PC-3 (cell line): ENCODE measurements around the gene DOCK8. TPM values are rescaled to one million over a fixed set of nuclear protein-coding genes. Genes with fewer than 3 reads are reported as not detected.

Experiments used
- ATAC-seq: fragments of 200-7000 bp; cut with Tn5 transposase; 2 replicates; pipeline ENCODE4 v1.9.1; 2020; ENCODE audit warnings: mild to moderate bottlenecking, moderate library complexity
- BruUV-seq: library from RNA; stranded (reverse); fragments of 400-500 nt; replicated peaks from 2 replicates; lab custom pipeline; 2021; lab: Mats Ljungman, UMichigan
- CTCF ChIA-PET: fragments of 300-600 bp; sonication (Branson Sonifier 250); formaldehyde crosslinking; loops from one replicate; lab custom pipeline; 2022; ENCODE audit warnings: antibody characterized with exemption; lab: Charles Lee
- POLR2A ChIA-PET: fragments of 300-600 bp; sonication (Branson Sonifier 250); formaldehyde crosslinking; loops from one replicate; lab custom pipeline; 2022; ENCODE audit warnings: antibody characterized with exemption; ENCODE audit not compliant: unreplicated experiment; lab: Charles Lee
- DNase-seq: peaks from one replicate; pipeline ENCODE4 v3.0.0-alpha.2; 2015
- H2AFZ ChIP-seq: fragments of 300-600 bp; sonication (generic); 2 replicates; pipeline ENCODE4 v1.6.0; 2016; ENCODE audit warnings: antibody characterized with exemption, low read length
- H3F3A ChIP-seq: fragments of 300-600 bp; sonication (generic); one replicate; pipeline ENCODE4 v1.6.0; 2017; ENCODE audit warnings: antibody characterized with exemption, low read length, control low read depth, mild to moderate bottlenecking; ENCODE audit not compliant: unreplicated experiment
- H3K27ac ChIP-seq: fragments of 300-600 bp; sonication (generic); 2 replicates; pipeline ENCODE4 v1.5.1; 2016; ENCODE audit warnings: mild to moderate bottlenecking, low read length
- H3K27me3 ChIP-seq: fragments of 300-600 bp; sonication (generic); 2 replicates; pipeline ENCODE4 v1.6.1; 2016; ENCODE audit warnings: low read length, mixed read lengths
- H3K36me3 ChIP-seq: fragments of 300-600 bp; sonication (generic); 2 replicates; pipeline ENCODE4 v1.6.1; 2016; ENCODE audit warnings: low read depth, mixed run types, low read length, mixed read lengths
- H3K4me1 ChIP-seq: fragments of 300-600 bp; sonication (generic); 2 replicates; pipeline ENCODE4 v1.5.1; 2016; ENCODE audit warnings: low read length; ENCODE audit not compliant: insufficient read depth
- H3K4me2 ChIP-seq: fragments of 300-600 bp; sonication (generic); 2 replicates; pipeline ENCODE4 v1.6.0; 2016; ENCODE audit warnings: low read length
- H3K4me3 ChIP-seq: fragments of 300-600 bp; sonication (generic); 2 replicates; pipeline ENCODE4 v1.5.1; 2016; ENCODE audit warnings: mild to moderate bottlenecking, low read length, mixed read lengths
- H3K79me2 ChIP-seq: fragments of 300-600 bp; sonication (generic); 2 replicates; pipeline ENCODE4 v1.6.1; 2017; ENCODE audit warnings: low read length, mixed read lengths
- H3K9ac ChIP-seq: fragments of 300-600 bp; sonication (generic); 2 replicates; pipeline ENCODE4 v1.6.0; 2016; ENCODE audit warnings: mild to moderate bottlenecking, low read length
- H3K9me2 ChIP-seq: fragments of 300-600 bp; sonication (generic); replicated peaks from 2 replicates; pipeline ENCODE4 v1.6.1; 2016; ENCODE audit warnings: mixed run types, low read length, mixed read lengths
- H3K9me3 ChIP-seq: fragments of 300-600 bp; sonication (generic); 2 replicates; pipeline ENCODE4 v1.6.1; 2016; ENCODE audit warnings: low read length, mixed read lengths
- H4K20me1 ChIP-seq: fragments of 300-600 bp; sonication (generic); 2 replicates; pipeline ENCODE4 v1.6.1; 2016; ENCODE audit warnings: low read length, mixed read lengths
- CTCF ChIP-seq: fragments of 300-600 bp; sonication (generic); conservative IDR thresholded peaks from 2 replicates; pipeline ENCODE4 v1.5.1; 2017; ENCODE audit warnings: antibody characterized with exemption, low read depth, mild to moderate bottlenecking, low read length
- EZH2 ChIP-seq: fragments of 300-600 bp; sonication (generic); IDR thresholded peaks from one replicate; pipeline ENCODE4 v1.6.1; 2017; ENCODE audit warnings: antibody characterized with exemption, mild to moderate bottlenecking, low read length; ENCODE audit not compliant: unreplicated experiment
- EZH2phosphoT487 ChIP-seq: fragments of 300-600 bp; sonication (generic); IDR thresholded peaks from 2 replicates; pipeline ENCODE4 v1.6.1; 2018; ENCODE audit warnings: mild to moderate bottlenecking, antibody characterized with exemption, low read length, borderline replicate concordance
- intact Hi-C: fragments of 100-400 bp; cut with micrococcal nuclease; formaldehyde crosslinking; loops from 2 replicates; pipeline ENCODE4 v1.9.0; 2023
- total RNA-seq: library from RNA; depleted of rRNA; stranded (reverse); fragments of >200 nt; gene quantifications from 2 replicates; pipeline ENCODE4 v1.2.3, GENCODE V29; 2014

DOCK8 gene
- total RNA-seq, 1 experiment from 2014 or later = 1.9 TPM

- no peaks in the 10 kb centered on the region for H3K9me3 ChIP-seq
- no peak for ATAC-seq
- H3K27me3 ChIP-seq = no peaks in the 10 kb centered on the region
- TF ChIP-seq EZH2phosphoT487 (no peak), CTCF (no peak), EZH2 (no peak)
- H3K27ac ChIP-seq = no peak overlapping the region
- DNase-seq = no peak
- H3K9me2 ChIP-seq = no peaks in the 10 kb centered on the region
- peaks cover 6% of the 10 kb centered on the region for H3K4me1 ChIP-seq
- H2AFZ ChIP-seq = no peak overlapping the region
- no peaks in the 10 kb centered on the region for H4K20me1 ChIP-seq
- POLR2A ChIA-PET = no interaction called here
- no peaks in the 10 kb centered on the region for H3K79me2 ChIP-seq
- H3K4me3 ChIP-seq = no peak overlapping the region
- no TSS peak for BruUV-seq
- CTCF ChIA-PET = no interaction called here
- no peaks in the 10 kb centered on the region for H3K36me3 ChIP-seq
- no peak overlapping the region for H3K9ac ChIP-seq
- H3F3A ChIP-seq = no peaks in the 10 kb centered on the region
- H3K4me2 ChIP-seq = no peak overlapping the region
- intact Hi-C loops = no loop called here
Measured at GRCh38 chr9:338602-339001, 123.9 kb downstream of the DOCK8 start.

GRCh38 chr9:341634-342421, 127.2 kb downstream of the DOCK8 start:
- Histone ChIP-seq H3K79me2 (no peaks in the 10 kb centered on the region), H3K9me3 (no peaks in the 10 kb centered on the region), H3K4me3 (no peak overlapping the region), H3K9me2 (no peaks in the 10 kb centered on the region), H4K20me1 (no peaks in the 10 kb centered on the region), H3K36me3 (no peaks in the 10 kb centered on the region), H3K9ac (no peak overlapping the region), H3F3A (no peaks in the 10 kb centered on the region), H3K27me3 (no peaks in the 10 kb centered on the region), H3K27ac (no peak overlapping the region), H2AFZ (no peak overlapping the region), H3K4me1 (no peaks in the 10 kb centered on the region), H3K4me2 (no peak overlapping the region)
- ATAC-seq (no peak), DNase-seq (no peak)
- no TSS peak for BruUV-seq
- CTCF ChIA-PET = no interaction called here
- intact Hi-C loops = no loop called here
- POLR2A ChIA-PET = interaction anchor here (0.6 kb wide), 1 partner anchor 162 kb away, joined by 4 read pairs; the partner anchor contains the start of gene KANK1
- TF ChIP-seq CTCF (no peak), EZH2 (no peak), EZH2phosphoT487 (no peak)

GRCh38 chr9:343773-344172, 129.1 kb downstream of the DOCK8 start:
- ATAC-seq (no peak), DNase-seq (no peak)
- no peaks in the 10 kb centered on the region for H3F3A ChIP-seq
- POLR2A ChIA-PET = no interaction called here
- no peaks in the 10 kb centered on the region for H3K9me3 ChIP-seq
- BruUV-seq = no TSS peak
- H3K4me1 ChIP-seq = no peaks in the 10 kb centered on the region
- H3K4me2 ChIP-seq = no peak overlapping the region
- no peak overlapping the region for H3K9ac ChIP-seq
- TF ChIP-seq CTCF (no peak), EZH2 (no peak), EZH2phosphoT487 (no peak)
- H3K79me2 ChIP-seq = no peaks in the 10 kb centered on the region
- no peak overlapping the region for H2AFZ ChIP-seq
- H3K9me2 ChIP-seq = no peaks in the 10 kb centered on the region
- intact Hi-C loops = no loop called here
- no peaks in the 10 kb centered on the region for H3K36me3 ChIP-seq
- no peaks in the 10 kb centered on the region for H3K27me3 ChIP-seq
- H3K4me3 ChIP-seq = no peak overlapping the region
- CTCF ChIA-PET = no interaction called here
- H4K20me1 ChIP-seq = no peaks in the 10 kb centered on the region
- H3K27ac ChIP-seq = no peak overlapping the region
